Neural crest cell (in vitro differentiated cells): ENCODE results near the gene HSP90AB1. TPM values are rescaled to one million over a fixed set of nuclear protein-coding genes. Genes with fewer than 3 reads are reported as not detected.

Experiments
- DNase-seq: peaks from one replicate; pipeline ENCODE4 v3.0.0; 2021; ENCODE audit warnings: low read depth, mixed read lengths, low spot score
- H3K27ac Mint-ChIP-seq: one replicate; pipeline ENCODE4 v1.8.0; 2021; ENCODE audit warnings: mild to moderate bottlenecking, mixed read lengths; ENCODE audit not compliant: unreplicated experiment
- H3K27me3 Mint-ChIP-seq: 2 replicates; pipeline ENCODE4 v1.8.0; 2021; ENCODE audit warnings: low read depth, mild to moderate bottlenecking, mixed read lengths
- H3K36me3 Mint-ChIP-seq: 2 replicates; pipeline ENCODE4 v1.8.0; 2021; ENCODE audit warnings: low read depth, mild to moderate bottlenecking, mixed read lengths
- H3K4me1 Mint-ChIP-seq: 2 replicates; pipeline ENCODE4 v1.8.0; 2021; ENCODE audit warnings: mixed read lengths
- H3K4me3 Mint-ChIP-seq: one replicate; pipeline ENCODE4 v1.8.0; 2021; ENCODE audit warnings: mild to moderate bottlenecking, mixed read lengths
- H3K9me3 Mint-ChIP-seq: 2 replicates; pipeline ENCODE4 v1.8.0; 2021; ENCODE audit warnings: mixed read lengths
- CTCF ChIP-seq: fragments of 200-600 bp; sonication (generic); conservative IDR thresholded peaks from 2 replicates; pipeline ENCODE4 v1.5.0; 2021; ENCODE audit warnings: antibody characterized with exemption, mild to moderate bottlenecking
- total RNA-seq: library from RNA; stranded (reverse); gene quantifications from 2 replicates; pipeline ENCODE4 v1.2.1, GENCODE V29; 2021

Gene HSP90AB1
- total RNA-seq, 1 donor from 2014 or later: 1,508 TPM

GRCh38 chr6:44227148-44227793, 19.6 kb upstream of the HSP90AB1 start:
- DNase-seq: no peak
- TF ChIP-seq CTCF: no peak
- Mint-ChIP-seq H3K9me3 (no peaks in the 10 kb centered on the region), H3K4me1 (peaks cover 39% of the 10 kb centered on the region), H3K27me3 (peaks cover 5% of the 10 kb centered on the region), H3K4me3 (peak overlapping the region; percentile 6), H3K27ac (no peak overlapping the region), H3K36me3 (no peaks in the 10 kb centered on the region)

- TF ChIP-seq CTCF: no peak
- no peaks in the 10 kb centered on the region for H3K36me3 Mint-ChIP-seq
- H3K4me1 Mint-ChIP-seq: peaks cover 33% of the 10 kb centered on the region
- no peaks in the 10 kb centered on the region for H3K9me3 Mint-ChIP-seq
- DNase-seq: no peak
- peak overlapping the region; percentile 6 for H3K4me3 Mint-ChIP-seq
- peaks cover under 1% of the 10 kb centered on the region for H3K27me3 Mint-ChIP-seq
- peak overlapping the region; percentile 50 for H3K27ac Mint-ChIP-seq
Observed at GRCh38 chr6:44228031-44228430, 18.9 kb upstream of the HSP90AB1 start.

- Mint-ChIP-seq H3K4me1 (peaks cover 31% of the 10 kb centered on the region), H3K27me3 (no peaks in the 10 kb centered on the region), H3K4me3 (peak overlapping the region; percentile 6), H3K9me3 (no peaks in the 10 kb centered on the region), H3K27ac (peak overlapping the region; percentile 50), H3K36me3 (no peaks in the 10 kb centered on the region)
- no peak for DNase-seq
- TF ChIP-seq CTCF: no peak
Observed at GRCh38 chr6:44228433-44228832, 18.5 kb upstream of the HSP90AB1 start.

DNA sequence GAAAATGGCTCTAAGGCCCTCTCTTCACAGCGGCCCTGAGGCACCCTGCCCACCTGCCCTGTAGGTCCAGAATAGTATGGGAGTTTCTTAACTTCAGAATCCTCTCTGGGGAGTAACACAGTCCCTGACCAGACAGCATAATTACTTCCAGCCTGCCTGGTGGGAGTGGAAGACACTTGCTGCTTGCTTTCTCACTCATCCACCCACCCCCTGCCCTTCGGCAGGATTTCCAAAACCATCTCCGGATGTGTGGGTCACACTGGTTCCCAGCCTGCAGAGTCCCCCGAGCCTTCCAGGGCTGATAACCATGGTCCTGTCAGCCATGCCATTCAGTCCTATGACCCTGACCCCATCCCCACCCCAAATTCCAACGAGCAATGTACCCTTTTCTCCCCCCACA, 18.1 kb upstream of the HSP90AB1 start:
- H3K27me3 Mint-ChIP-seq: no peaks in the 10 kb centered on the region
- DNase-seq: no peak
- no peak overlapping the region for H3K27ac Mint-ChIP-seq
- no peaks in the 10 kb centered on the region for H3K9me3 Mint-ChIP-seq
- no peaks in the 10 kb centered on the region for H3K36me3 Mint-ChIP-seq
- no peak overlapping the region for H3K4me3 Mint-ChIP-seq
- TF ChIP-seq CTCF: no peak
- peaks cover 33% of the 10 kb centered on the region for H3K4me1 Mint-ChIP-seq

DNA sequence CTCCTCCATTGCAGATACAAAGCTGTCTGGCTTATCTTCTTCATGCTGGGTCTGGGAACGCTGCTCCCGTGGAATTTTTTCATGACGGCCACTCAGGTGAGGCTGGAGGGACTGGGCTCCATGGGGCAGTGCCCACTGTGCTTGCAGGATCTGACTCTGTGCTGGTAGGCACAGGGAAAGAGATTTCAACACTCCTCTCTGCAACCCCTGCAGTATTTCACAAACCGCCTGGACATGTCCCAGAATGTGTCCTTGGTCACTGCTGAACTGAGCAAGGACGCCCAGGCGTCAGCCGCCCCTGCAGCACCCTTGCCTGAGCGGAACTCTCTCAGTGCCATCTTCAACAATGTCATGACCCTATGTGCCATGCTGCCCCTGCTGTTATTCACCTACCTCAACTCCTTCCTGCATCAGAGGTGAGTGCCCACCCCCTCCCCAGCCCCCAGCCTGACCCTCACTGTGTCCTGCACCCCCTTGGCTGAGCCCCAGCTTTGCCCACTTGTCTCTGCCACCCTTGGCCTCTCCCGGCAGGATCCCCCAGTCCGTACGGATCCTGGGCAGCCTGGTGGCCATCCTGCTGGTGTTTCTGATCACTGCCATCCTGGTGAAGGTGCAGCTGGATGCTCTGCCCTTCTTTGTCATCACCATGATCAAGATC, 17.4 kb upstream of the HSP90AB1 start:
- Mint-ChIP-seq H3K36me3 (no peaks in the 10 kb centered on the region), H3K9me3 (no peaks in the 10 kb centered on the region), H3K27ac (no peak overlapping the region), H3K27me3 (no peaks in the 10 kb centered on the region), H3K4me1 (peaks cover 33% of the 10 kb centered on the region), H3K4me3 (peak overlapping the region; percentile 54)
- TF ChIP-seq CTCF: no peak
- DNase-seq: no peak
